Endothelial cell of umbilical vein (primary cell): Measurements from ENCODE around the gene GTF2IRD1. TPM values are rescaled to one million over a fixed set of nuclear protein-coding genes. Genes with fewer than 3 reads are reported as not detected.
"Not testable (repeated sequence)": the region's sequence is repeated elsewhere in the genome, so short reads cannot be mapped to it uniquely, and the experiment has no call there.

Source experiments
- BruUV-seq: library from RNA; stranded (reverse); fragments of 400-500 nt; replicated peaks from 2 replicates; lab custom pipeline; 2021; lab: Mats Ljungman, UMichigan
- CTCF ChIA-PET: fragments of 300-600, 350-600 bp; sonication (Branson Sonifier 250); formaldehyde crosslinking; loops from one replicate; lab custom pipeline; 2021; ENCODE audit warnings: antibody characterized with exemption, inconsistent platforms; lab: Charles Lee
- POLR2A ChIA-PET: fragments of 300-600, 350-600 bp; sonication (Branson Sonifier 250); formaldehyde crosslinking; loops from one replicate; lab custom pipeline; 2021; ENCODE audit warnings: antibody characterized with exemption, inconsistent platforms; lab: Charles Lee
- DNase-seq: peaks from one replicate; pipeline ENCODE4 v3.0.0-alpha.2; 2011; ENCODE audit warnings: low read depth, low spot score
- FAIRE-seq: peaks from 2 replicates; lab custom pipeline; 2011; peaks lifted over from hg19 to GRCh38; lab: Jason Lieb, UNC
- H2AFZ ChIP-seq: 2 replicates; pipeline ENCODE4 v1.6.0; 2012; ENCODE audit warnings: low read depth, low read length, control low read depth, inconsistent platforms
- H3K27ac ChIP-seq: 2 replicates; pipeline ENCODE4 v1.5.1; 2011; ENCODE audit warnings: low read depth, mild to moderate bottlenecking, control low read depth, low read length, moderate library complexity; ENCODE audit not compliant: insufficient read depth
- H3K27me3 ChIP-seq, 2 experiments: 2 replicates each; pipeline versions ENCODE4 v1.6.0 to v1.6.1; 2011; ENCODE audit warnings: low read length in 2 of 2, mixed read lengths in 1 of 2; ENCODE audit not compliant: control insufficient read depth in 2 of 2, insufficient read depth in 2 of 2
- H3K36me3 ChIP-seq, 2 experiments: 2 replicates in 1 of 2; 3 replicates in 1 of 2; pipeline ENCODE4 v1.5.1; 2011; ENCODE audit warnings: low read length in 2 of 2, mild to moderate bottlenecking in 1 of 2, moderate library complexity in 1 of 2; ENCODE audit not compliant: control insufficient read depth in 2 of 2, insufficient read depth in 2 of 2; ENCODE audit errors: extremely low read depth in 1 of 2
- H3K4me1 ChIP-seq: 3 replicates; pipeline ENCODE4 v1.5.1; 2011; ENCODE audit warnings: mild to moderate bottlenecking, low read length; ENCODE audit not compliant: control insufficient read depth, insufficient read depth; ENCODE audit errors: extremely low read depth
- H3K4me2 ChIP-seq: 2 replicates; pipeline ENCODE4 v1.6.1; 2011; ENCODE audit warnings: low read length, control low read depth, mixed read lengths; ENCODE audit not compliant: insufficient read depth
- H3K4me3 ChIP-seq, 3 experiments: fragments of 200-600 bp in 1 of 3; sonication (generic), shearing (Covaris generic) in 1 of 3; replicated peaks in 1 of 3; 2 replicates each; pipeline ENCODE4 v1.5.1; 2011 to 2016; ENCODE audit warnings: control low read depth in 3 of 3, low read length in 3 of 3, mild to moderate bottlenecking in 2 of 3, inconsistent platforms in 1 of 3, low read depth in 1 of 3, moderate library complexity in 1 of 3; ENCODE audit not compliant: insufficient read depth in 1 of 3
- H3K79me2 ChIP-seq: 2 replicates; pipeline ENCODE4 v1.6.0; 2012; ENCODE audit warnings: low read length, inconsistent platforms; ENCODE audit not compliant: control insufficient read depth, insufficient read depth
- H3K9ac ChIP-seq: replicated peaks from 2 replicates; pipeline ENCODE3; 2011; ENCODE audit warnings: low read length, control low read depth; ENCODE audit not compliant: insufficient read depth; ENCODE audit errors: extremely low read depth
- H3K9me1 ChIP-seq: replicated peaks from 3 replicates; pipeline ENCODE4 v1.6.0; 2011; ENCODE audit warnings: mild to moderate bottlenecking, low read length; ENCODE audit not compliant: control insufficient read depth, insufficient read depth; ENCODE audit errors: extremely low read depth
- H3K9me3 ChIP-seq: replicated peaks from 2 replicates; pipeline ENCODE4 v1.5.1; 2012; ENCODE audit warnings: low read length, inconsistent platforms; ENCODE audit not compliant: control insufficient read depth, insufficient read depth
- H4K20me1 ChIP-seq: replicated peaks from 2 replicates; pipeline ENCODE3; 2011; ENCODE audit warnings: mild to moderate bottlenecking, low read length; ENCODE audit not compliant: control insufficient read depth, insufficient read depth; ENCODE audit errors: extremely low read depth
- CTCF ChIP-seq, 2 donors: IDR thresholded peaks; 1 replicate in 1 of 2; 2 replicates in 1 of 2; pipeline ENCODE4 v1.5.1; 2011; ENCODE audit warnings: low read length in 2 of 2, mild to moderate bottlenecking in 2 of 2, moderate library complexity in 2 of 2, control low read depth in 1 of 2, inconsistent platforms in 1 of 2, low read depth in 1 of 2; ENCODE audit not compliant: insufficient read depth in 1 of 2; ENCODE audit errors: extremely low read depth in 1 of 2
- JUN ChIP-seq: IDR thresholded peaks from 2 replicates; pipeline ENCODE4 v1.6.1; 2011; ENCODE audit warnings: borderline replicate concordance, low read depth; ENCODE audit not compliant: insufficient read length, insufficient read depth
- MYC ChIP-seq: IDR thresholded peaks from one replicate; pipeline ENCODE4 v1.6.1; 2011; ENCODE audit warnings: mild to moderate bottlenecking, low read depth, low read length
- POLR2A ChIP-seq: IDR thresholded peaks from 2 replicates; pipeline ENCODE4 v1.6.1; 2012; ENCODE audit warnings: low read depth, mild to moderate bottlenecking, control low read depth, low read length
- dilution Hi-C: fragments of 300-500 bp; cut with MboI; formaldehyde crosslinking; loops from one replicate; pipeline ENCODE4 v1.15.0; 2019; ENCODE audit warnings: low sequenced_read_pairs; ENCODE audit not compliant: extremely low pct_ligation_motif_present
- intact Hi-C: fragments of 100-400 bp; cut with micrococcal nuclease; formaldehyde crosslinking; loops from one replicate; pipeline ENCODE4 v1.10.0; 2022
- polyA plus RNA-seq, 4 experiments: library from polyadenylated mRNA; depleted of rRNA in 3 of 4; stranded (reverse) in 3 of 4; unstranded in 1 of 4; fragments of >200 nt; gene quantifications; 2 replicates each; pipeline versions ENCODE4 v1.2.1 to v1.2.3, GENCODE V29; 2011 to 2012; ENCODE audit warnings: missing spikeins in 1 of 4
- total RNA-seq: library from RNA; stranded (reverse); gene quantifications from 2 replicates; pipeline ENCODE4 v1.2.3, GENCODE V29; 2021

The GTF2IRD1 gene
- total and polyA plus RNA-seq, 2 donors (not counting 3 experiments of a cell fraction or from before 2014, with no cell fraction given): 14.2 to 24.2 TPM

GRCh38 chr7:74485611-74486010 lies 31.9 kb downstream of the GTF2IRD1 start:
- H3K4me3 ChIP-seq: no peak overlapping the region
- no peaks in the 10 kb centered on the region for H3K9me1 ChIP-seq
- no TSS peak for BruUV-seq
- H2AFZ ChIP-seq: no peak overlapping the region
- POLR2A ChIA-PET: no interaction called here
- H3K27me3 ChIP-seq: no peaks in the 10 kb centered on the region
- no peaks in the 10 kb centered on the region for H3K36me3 ChIP-seq
- H3K4me2 ChIP-seq: no peak overlapping the region
- H4K20me1 ChIP-seq: no peaks in the 10 kb centered on the region
- intact Hi-C loops (no loop called here), dilution Hi-C loops (no loop called here)
- no peaks in the 10 kb centered on the region for H3K9me3 ChIP-seq
- H3K4me1 ChIP-seq: peaks cover 9% of the 10 kb centered on the region
- TF ChIP-seq POLR2A: no peak
- no peak for TF ChIP-seq CTCF (IDR thresholded peaks at IDR 0.05; ENCODE audit: extremely low read depth in 1 of 2, insufficient read depth in 1 of 2, low read depth in 1 of 2, low read length in 2 of 2)
- no peak for TF ChIP-seq MYC
- no peak for TF ChIP-seq JUN
- no peak for FAIRE-seq
- H3K27ac ChIP-seq: no peak overlapping the region
- DNase-seq: no peak
- no peak overlapping the region for H3K9ac ChIP-seq
- no peaks in the 10 kb centered on the region for H3K79me2 ChIP-seq
- CTCF ChIA-PET: no interaction called here

GRCh38 chr7:74488518-74489030 lies 34.9 kb downstream of the GTF2IRD1 start:
- H3K4me2 ChIP-seq, POLR2A ChIA-PET, H3K36me3 ChIP-seq, BruUV-seq, H3K4me1 ChIP-seq, H3K4me3 ChIP-seq, H4K20me1 ChIP-seq, H3K9ac ChIP-seq, DNase-seq, dilution Hi-C loops, H3K79me2 ChIP-seq, H2AFZ ChIP-seq, intact Hi-C loops, H3K9me3 ChIP-seq, H3K9me1 ChIP-seq, H3K27me3 ChIP-seq, H3K27ac ChIP-seq: not testable (repeated sequence)
- peak; percentile 18 for FAIRE-seq
- CTCF ChIA-PET: interaction anchor here (0.5 to 1.7 kb wide), 3 partner anchors 9 to 69 kb away, joined by 3 read pairs; no protein-coding TSS in a partner anchor
